Islet of Langerhans (tissue), 1 donor: Measurements from ENCODE around the gene ESD.
"Not testable (repeated sequence)": the region's sequence is repeated elsewhere in the genome, so short reads cannot be mapped to it uniquely, and the experiment has no call there.

Experiments
- FAIRE-seq: peaks from one replicate; lab custom pipeline; 2011; peaks lifted over from hg19 to GRCh38; lab: Jason Lieb, UNC

The ESD gene

DNA sequence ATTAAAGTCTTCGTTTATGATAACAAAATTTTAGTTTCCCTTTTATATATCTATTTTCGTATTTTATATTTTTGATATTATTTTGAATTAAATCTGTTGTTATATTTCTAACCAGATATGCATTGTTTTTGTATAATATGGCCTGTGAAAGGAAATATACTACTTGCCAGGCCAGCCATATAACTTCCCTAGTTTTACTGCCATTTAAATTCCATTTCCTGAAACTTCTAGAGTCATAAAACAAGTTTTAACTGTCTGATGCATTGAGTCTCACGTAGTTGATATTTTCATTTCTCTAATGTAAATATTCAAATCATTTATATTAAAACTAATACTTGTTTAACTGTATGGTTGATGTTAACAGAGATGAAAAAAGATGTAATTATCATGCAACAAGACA is 13.5 kb downstream of the ESD start:
- FAIRE-seq = no peak

DNA sequence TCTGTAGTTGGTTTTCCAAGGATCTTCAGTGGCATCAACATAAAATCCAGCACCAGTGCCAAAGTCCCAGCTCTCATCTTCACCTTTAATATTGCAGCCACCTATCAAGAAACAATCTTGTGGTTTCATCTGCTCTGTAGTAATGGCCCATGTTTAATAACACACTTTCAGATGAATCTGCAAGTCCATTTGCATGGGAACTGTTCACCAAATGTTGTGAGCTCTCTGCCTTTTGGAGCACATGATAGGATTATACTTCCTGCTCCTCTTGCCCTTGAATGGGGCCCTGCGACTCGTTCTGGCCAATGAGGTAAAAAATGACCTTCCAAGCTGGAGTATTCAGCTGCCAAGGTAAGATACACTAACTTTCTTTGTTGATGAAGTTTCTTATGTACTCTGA is 14.3 kb downstream of the ESD start:
- FAIRE-seq = no peak

DNA sequence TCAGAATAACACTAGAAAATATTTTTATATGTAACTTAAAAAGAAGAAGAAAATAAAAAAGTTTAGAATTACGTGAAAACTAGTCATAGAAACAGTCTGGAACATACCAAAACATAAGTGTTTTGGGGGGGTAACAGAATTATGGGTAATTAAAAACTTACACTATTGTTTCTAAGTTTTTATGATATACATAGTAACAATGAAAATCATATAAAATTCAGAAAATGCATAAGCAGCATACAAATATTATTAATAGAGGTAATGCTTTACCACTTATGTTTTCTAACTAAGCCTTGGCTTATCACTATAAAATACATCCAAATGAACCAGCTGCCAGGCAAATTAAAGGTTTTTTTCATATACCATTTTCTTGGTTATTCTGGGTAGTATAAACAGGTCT is 14.9 kb downstream of the ESD start:
- peak; percentile 30 for FAIRE-seq

DNA sequence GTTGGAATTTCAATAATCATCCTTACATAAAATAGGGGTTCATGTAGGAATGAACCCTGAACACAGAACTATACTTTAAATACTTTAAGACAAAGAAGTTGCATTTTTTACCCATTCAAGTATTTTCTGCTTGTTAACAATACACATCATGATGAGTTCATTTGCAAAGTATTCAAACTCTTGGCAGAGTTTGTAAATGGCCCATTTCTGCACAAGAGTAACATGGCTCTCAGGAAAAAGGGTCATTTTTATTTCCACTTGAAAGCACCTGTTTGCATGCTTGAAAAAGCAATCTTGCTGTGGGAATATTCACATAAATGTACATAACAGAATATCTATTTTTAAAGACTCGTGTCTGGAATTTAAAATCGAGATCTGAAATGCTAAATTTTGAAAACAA is 18.1 kb downstream of the ESD start:
- FAIRE-seq = no peak

DNA sequence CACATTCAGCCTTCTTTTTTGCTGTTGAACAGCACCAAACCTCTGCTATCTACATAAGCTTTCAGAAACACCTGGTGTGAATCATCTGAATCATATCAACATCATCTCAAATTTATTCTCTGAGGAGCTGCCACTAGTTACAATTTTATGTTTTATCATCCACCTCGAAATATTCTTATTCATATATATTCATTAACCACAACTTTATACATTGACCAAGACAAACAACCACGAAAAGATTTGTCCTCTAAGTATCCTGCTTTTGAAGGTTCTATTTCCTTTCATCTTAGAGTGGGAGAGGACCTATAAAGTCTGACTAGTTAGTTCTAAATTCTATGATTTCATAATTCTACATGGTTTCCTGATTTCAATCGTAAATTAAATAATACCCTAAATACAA is 18.9 kb downstream of the ESD start:
- FAIRE-seq = no peak

DNA sequence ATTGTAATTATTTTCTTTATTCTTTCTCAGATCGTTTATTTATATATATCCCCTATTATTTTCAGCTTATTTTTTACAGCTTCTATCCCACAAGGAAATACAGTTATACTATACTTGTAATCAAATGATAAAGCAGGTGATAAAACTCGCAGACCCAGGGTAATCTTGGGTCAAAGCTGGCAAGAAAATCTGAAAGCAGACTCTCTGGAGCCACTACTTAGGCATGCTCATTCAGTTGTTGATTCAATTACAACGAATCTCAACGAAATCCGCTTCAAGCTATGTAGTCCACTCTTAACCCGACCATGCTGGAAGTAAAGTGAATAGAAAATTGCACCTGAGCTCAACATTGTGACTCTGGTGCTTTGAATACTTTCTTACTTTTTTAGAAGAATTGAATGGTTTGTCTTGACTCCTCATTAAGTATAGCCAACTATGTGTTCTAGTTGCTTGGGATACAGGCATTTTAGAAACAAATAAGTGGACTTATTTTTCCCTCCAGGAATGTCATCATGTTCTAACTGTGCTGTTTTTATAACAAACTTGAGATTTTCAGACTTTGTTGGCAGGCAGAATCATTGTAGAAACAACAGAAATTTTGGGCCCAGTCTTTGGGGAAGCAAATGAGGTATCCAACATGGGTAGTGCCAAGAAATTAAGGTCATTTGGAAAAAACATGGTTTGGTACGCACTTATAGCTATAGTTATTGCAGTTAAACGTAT is 21.4 kb downstream of the ESD start:
- FAIRE-seq = no peak

DNA sequence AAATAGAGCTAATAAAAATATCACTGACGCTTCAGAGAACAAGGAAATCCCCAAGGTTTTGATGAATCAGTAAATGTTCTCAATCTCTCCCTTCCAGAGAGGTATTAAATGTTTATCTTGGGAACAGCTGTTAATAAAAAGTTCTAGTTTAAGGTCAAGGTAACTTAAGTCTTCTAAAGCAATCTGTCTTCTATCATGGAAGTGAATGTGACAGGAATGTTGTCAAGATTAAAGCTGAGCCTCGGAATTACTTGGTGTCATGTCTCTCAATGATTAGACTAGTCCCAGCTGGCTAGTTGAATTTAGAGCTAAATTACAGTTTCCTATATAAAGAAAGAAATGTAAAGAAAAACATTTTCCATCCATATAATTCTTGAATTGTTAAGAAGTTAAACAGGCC is 23.4 kb downstream of the ESD start:
- FAIRE-seq = no peak

DNA sequence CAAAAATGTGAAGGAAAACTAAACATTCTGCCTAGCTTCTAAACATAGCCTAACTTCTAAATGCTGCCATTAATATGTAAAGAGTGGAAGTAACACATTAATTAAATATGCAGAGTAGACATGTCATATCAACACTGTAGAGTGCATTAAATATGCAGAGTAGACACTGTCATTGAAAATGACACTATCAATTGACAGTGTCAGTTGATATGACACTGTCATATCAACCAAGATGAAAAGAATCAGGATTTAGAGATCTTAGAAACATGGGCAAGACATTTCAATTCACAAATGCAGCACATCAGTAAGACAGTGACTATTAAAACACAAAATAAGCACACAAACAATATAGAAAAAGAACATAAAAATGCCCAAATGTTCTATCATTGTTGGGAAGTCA is 25.3 kb downstream of the ESD start:
- no peak for FAIRE-seq

DNA sequence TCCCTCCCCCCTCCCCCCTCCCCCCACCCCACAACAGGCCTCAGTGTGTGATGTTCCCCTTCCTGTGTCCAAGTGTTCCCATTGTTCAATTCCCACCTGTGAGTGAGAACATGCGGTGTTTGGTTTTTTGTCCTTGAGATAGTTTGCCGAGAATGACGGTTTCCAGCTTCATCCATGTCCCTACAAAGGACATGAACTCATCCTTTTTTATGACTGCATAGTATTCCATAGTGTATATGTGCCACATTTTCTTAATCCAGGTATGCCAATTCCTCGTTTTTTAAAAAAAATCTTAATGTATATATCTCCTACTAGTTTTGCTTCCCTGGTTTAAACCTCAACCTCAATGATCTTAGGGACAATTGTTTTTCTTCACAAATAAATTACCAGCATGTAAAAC is 27.0 kb downstream of the ESD start:
- FAIRE-seq = not testable (repeated sequence)

DNA sequence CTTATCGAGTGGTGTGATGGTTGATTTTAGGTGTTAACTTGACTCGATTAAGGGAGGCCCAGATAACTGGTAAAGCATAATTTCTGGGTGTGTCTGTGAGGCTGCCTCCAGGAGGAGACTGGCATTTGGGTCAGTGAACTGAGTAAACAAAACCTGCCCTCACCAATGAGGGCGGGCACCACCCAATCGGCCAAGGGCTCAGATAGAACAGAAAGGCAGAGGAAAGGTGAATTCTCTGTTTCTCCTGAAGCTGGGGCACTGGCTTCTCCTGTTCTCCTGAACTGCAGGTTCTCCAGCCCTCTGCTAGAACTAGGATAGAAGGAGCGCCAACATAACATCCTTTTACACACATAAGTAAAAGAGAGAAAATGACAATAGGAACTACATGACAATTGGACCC is 35.1 kb downstream of the ESD start:
- FAIRE-seq = no peak

DNA sequence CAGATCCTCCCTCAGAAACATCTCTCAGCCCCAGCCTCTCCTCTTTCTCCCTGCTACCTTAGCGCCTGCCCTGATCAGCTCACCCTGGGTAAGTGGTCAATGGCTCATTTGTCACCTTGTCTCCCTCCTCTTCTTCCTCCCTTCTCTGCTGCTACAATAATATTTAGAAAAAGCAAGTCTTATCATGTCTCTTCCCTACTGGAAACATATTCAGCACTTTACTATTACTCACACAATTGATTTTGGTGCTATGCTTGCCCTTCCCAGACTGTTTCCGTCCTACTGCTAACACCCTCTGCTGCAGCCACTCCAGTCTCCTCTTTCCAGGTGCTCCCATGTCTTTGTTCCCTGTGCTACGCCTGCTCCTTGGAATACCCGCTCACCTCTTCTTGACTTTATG is 35.8 kb downstream of the ESD start:
- no peak for FAIRE-seq

DNA sequence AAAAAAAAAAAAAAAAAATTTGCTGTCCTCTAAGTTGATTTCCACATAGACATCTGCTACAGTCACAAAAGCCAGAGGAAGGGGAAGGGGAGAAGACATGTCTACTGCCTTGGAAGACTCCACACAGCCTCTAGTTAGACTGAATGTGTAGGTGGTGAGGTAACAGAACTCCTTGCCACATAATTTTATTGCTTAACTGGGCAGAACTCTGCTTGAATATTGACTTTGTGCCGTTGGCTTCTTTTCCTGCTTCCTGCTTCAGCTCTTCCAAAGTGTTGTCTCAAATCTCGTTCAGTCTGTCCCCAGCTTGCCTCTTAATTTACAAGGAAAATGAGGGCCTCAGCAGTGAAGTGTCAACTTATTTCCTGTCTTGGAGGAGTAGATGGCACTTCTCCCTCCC is 37.1 kb downstream of the ESD start:
- no peak for FAIRE-seq

DNA sequence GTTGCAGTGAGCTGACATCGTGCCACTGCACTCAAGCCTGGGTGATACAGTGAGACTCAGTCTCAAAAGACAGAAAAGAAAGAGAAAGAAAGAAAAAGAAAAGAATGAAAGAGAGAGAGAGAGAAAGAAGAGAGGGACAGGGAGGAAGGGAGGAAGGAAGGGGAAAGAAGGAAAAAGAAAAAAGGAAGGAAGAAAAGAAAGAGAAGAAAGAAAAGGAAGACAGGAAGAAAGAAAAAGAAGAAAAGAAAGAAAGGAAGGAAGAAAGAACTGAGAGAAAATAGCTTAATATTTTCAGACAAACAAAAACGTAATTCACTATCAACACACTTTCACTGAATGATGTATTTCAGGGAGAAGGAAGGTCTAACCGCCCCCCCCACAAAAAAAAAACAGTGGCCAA is 39.3 kb downstream of the ESD start:
- FAIRE-seq = no peak

DNA sequence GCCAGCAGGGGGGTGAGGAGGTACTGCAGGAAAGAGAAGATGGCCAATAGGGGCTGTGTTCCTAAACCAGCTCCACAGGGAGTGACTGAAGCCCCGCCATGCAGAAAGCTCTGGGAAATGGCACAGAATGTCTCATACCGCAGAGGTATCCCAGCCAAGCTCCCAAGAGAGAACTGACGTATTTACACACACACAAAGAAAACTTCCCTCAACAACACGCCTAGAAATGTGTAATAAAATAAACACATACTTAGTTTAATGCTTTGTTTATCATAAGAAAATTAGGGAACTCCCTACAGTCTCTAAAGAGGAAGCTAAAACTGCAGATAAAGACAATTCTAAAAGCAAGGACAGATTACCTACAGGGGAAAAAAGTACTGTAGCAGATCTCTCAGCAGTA is 40.0 kb downstream of the ESD start:
- FAIRE-seq = no peak

DNA sequence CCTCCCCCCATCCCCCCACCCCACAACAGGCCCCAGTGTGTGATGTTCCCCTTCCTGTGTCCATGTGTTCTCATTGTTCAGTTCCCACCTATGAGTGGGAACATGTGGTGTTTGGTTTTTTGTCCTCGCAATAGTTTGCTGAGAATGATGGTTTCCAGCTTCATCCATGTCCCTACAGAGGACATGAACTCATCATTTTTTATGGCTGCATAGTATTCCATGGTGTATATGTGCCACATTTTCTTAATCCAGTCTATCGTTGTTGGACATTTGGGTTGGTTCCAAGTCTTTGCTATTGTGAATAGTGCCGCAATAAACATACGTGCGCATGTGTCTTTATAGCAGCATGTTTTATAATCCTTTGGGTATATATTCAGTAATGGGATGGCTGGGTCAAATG is 41.5 kb downstream of the ESD start:
- FAIRE-seq = not testable (repeated sequence)

DNA sequence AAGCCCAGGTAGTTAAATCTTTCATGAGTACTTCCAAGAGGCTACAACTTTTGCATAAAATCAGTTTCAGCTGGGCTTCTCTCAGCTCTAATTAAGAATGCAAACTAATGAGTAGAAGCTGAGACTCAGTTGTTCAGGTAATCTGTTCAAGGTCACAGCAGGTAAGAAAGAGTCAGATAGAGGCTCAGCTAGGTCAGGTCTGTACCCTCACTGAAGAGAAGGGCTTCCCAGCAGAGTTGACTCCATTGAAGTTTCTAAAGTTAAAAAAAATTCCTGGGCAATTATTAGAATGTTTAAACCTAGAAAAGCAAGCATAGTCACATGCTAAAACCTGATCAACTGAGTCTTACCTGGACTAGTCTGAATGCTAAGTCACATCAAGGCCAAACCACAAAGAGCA is 42.1 kb downstream of the ESD start:
- no peak for FAIRE-seq

DNA sequence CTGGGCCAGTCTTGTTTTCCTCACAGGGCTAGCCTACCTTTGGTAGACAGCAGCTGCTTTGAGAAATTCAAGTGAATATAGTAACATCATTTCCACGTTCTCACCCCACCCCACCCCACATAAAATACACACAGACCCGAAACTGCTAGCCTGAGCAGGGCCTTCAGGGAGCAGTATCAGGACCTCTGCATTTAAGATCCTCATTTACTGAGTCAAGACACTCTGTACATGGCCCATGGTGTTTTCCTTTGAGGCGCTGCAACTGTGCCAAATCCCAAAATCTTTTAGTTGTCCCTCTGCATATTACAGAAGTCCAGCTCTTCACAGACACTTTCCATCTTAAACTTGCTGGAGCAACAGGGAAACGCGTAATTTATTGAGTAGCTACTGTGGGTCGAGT is 43.0 kb downstream of the ESD start:
- FAIRE-seq = no peak

DNA sequence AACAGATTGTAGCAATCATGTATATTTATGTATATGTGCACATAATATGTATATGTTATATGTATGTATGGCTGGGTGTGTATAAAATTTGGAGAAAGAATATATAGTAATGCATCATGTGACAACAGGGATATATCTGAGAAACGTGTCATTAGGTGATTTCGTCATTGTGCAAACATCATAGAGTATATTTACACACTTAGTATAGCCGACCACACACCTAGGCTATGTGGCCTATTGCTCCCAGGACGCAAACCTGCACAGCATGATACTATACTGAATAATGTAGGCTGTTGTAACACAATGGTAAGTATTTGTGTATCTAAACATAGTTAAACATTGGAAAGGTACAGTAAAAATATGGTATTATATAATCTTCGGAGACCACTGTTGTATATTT is 43.8 kb downstream of the ESD start:
- FAIRE-seq = no peak

DNA sequence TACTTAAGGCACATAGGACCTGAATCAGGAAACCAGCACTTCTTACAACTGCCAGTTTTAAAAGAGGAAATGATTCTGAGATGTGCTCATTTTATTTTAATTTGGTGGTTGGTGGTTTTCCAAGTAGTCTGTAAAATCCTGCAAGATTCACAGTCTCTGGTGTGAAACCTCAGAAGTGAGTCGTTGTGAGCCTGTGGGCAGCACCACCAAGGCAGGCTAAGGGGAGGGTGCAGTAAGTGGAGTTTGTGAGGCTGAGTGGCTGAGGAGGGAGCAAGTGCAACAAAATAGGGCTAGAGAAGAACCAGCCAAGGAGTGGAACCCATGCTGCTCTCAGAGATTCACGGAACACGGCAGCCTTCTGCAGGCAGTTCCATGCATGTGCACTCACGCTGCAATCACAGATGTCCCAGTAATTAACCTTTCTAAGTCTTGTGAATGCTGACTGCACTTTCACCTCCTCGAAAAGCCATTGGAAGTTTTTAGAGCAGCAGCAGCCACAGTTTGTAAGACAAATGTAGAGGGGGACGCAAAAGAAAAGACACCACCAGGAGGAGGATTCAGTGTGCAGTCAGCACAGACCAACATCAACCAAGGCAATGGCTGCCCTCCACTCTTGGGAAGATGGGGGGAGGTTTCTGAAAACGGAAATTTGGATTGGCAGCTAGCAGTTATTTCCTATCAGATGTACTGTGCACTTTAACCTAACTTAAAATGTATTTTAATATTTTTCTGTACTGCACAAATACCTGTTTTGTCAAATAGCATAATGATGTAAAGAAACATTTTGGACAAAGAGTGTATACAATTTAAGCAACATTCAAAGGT is 44.9 kb downstream of the ESD start:
- no peak for FAIRE-seq

DNA sequence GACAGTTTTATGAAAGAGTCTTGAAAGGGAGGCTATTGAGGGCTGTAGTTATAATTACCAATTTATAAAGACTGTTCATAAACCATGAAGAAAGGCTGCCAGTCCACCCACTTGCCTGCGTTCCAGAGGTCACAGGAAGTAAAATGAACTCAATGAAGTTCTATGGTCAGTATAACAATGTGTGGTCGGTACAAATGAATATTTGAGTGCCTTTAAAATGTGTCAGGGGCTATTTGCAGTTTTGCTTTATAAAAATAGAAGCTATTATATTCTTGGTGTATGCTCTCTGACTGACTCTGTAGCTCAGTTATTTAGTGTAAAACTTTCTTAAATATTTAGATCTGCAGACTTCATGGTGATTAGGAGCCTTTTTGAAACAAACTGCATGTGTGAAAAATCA is 47.0 kb downstream of the ESD start:
- FAIRE-seq = no peak

DNA sequence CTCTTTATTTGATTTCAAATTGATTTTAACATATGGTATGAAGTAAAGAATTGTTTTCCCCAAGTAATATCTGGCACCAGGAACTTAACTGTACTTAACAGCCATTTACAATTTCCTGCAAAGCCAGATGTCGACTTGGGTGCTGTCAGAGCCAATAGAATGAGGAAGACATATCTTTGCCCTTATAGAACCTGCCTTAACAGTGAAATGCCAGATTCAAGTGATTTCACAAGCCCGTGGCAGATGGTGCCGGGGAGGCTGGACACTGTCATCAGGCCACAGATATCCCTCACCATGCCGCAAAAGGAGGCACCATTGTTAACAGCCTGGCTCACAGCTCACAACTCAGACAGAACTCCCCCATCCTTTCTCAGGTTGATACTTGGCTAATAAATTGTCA is 48.7 kb downstream of the ESD start:
- no peak for FAIRE-seq

DNA sequence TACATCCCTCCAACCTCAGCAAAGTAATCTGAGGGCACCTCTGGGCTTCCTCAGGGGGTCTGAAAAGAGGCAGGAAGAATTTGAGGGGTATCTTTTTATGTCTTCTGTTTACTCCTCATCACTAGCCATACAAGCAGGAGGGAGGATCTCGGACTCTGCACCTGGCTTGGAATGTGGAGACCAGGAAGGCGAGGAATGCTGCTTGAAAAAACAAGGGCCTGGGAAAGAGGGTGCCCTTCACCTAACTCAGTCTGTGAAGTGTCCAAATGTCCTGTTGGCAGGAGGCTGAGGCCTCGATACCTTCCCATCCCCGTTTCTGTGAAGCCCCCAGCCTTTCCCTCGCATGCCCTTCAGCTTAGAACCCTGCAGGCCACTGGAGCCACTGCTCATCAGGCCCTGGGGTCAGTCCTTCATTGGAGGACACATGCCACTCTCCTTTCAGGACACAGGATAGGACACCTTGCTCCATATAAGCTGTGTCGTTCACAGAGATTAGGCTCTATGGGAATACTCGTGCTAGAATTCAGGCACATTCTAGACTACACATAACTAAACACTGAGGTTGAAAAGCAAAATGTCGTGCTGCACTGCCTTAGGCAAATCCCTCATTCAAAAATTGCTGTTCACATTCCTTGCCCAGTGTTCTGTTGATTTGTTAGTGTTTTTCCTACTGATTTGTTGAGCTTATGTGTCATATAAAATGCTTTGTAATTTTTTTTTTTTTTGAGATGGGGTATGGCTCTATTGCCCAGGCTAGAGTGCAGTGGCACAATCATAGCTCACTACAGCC is 49.7 kb downstream of the ESD start:
- FAIRE-seq = no peak

DNA sequence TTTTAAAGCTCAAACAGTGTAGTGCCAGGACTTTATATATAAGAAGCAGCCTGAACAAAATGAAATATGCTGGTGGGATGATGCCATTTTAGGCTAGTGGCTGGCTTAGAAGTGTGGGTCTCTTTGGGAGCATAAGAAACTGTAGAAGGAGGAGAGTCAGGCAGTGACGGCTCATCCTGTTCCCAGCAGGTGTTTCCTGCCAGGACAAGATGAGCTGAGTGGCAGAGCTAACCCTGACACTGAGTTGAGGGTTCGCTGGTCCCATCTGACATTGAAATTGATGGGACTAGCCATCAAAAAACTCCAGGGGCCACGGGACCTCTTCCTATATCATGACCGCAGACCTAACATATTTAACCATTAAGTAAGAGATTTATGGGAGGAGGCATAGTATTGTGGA is 51.3 kb downstream of the ESD start:
- FAIRE-seq = no peak
